IPS-NIHi11 (cell line): ENCODE data around the gene OSM.

Source experiments
- DNase-seq: peaks from one replicate; pipeline ENCODE4 v3.0.0; 2012; ENCODE audit warnings: mixed read lengths, low spot score

OSM gene

GRCh38 chr22:30297991-30298701 lies 31.5 kb upstream of the OSM start:
- no peak for DNase-seq

GRCh38 chr22:30297276-30297990 lies 30.8 kb upstream of the OSM start:
- no peak for DNase-seq

- no peak for DNase-seq
Observed at GRCh38 chr22:30296833-30297232, 30.2 kb upstream of the OSM start.

- DNase-seq: no peak
Observed at GRCh38 chr22:30296324-30296723, 29.7 kb upstream of the OSM start.

- no peak for DNase-seq
Observed at GRCh38 chr22:30295576-30295975, 28.9 kb upstream of the OSM start.

GRCh38 chr22:30294830-30295229 lies 28.2 kb upstream of the OSM start:
- DNase-seq: no peak

- no peak for DNase-seq
Observed at GRCh38 chr22:30294066-30294465, 27.4 kb upstream of the OSM start.

GRCh38 chr22:30293026-30293425 lies 26.4 kb upstream of the OSM start:
- DNase-seq: no peak

- no peak for DNase-seq
Observed at GRCh38 chr22:30292069-30292970, 25.7 kb upstream of the OSM start.

- DNase-seq: no peak
Observed at GRCh38 chr22:30291058-30291892, 24.6 kb upstream of the OSM start.

GRCh38 chr22:30290342-30291057 lies 23.8 kb upstream of the OSM start:
- DNase-seq: peak; percentile 45

GRCh38 chr22:30289980-30290313 lies 23.3 kb upstream of the OSM start:
- DNase-seq: no peak

GRCh38 chr22:30289141-30289979 lies 22.7 kb upstream of the OSM start, which contains the start of gene CASTOR1:
CASTOR1 (minus strand) TSS chr22:30289505; CDS start chr22:30289497, 8 bp downstream.
- peak; percentile 99 for DNase-seq

- DNase-seq: no peak
Observed at GRCh38 chr22:30288419-30289140, 21.9 kb upstream of the OSM start.

GRCh38 chr22:30287648-30288418 lies 21.2 kb upstream of the OSM start:
- peak; percentile 85 for DNase-seq

GRCh38 chr22:30286813-30287647 lies 20.4 kb upstream of the OSM start:
- peak; percentile 88 for DNase-seq

- DNase-seq: no peak
Observed at GRCh38 chr22:30286331-30286730, 19.7 kb upstream of the OSM start.

- DNase-seq: no peak
Observed at GRCh38 chr22:30285846-30286200, 19.2 kb upstream of the OSM start.
